HG02852 (cell line): Measurements from ENCODE around the gene CKAP2.
"Not testable (repeated sequence)": the region's sequence is repeated elsewhere in the genome, so short reads cannot be mapped to it uniquely, and the experiment has no call there.

Experiments
- ATAC-seq: cut with Tn5 transposase; IDR thresholded peaks from one replicate; pipeline ENCODE4 v1.9.1; 2021; ENCODE audit warnings: mild to moderate bottlenecking, moderate library complexity; ENCODE audit not compliant: unreplicated experiment

Gene CKAP2

GRCh38 chr13:52454820-52455676 is at the start of gene CKAP2:
Gene CKAP2, plus strand, starts transcription at chr13:52455478. Its CDS starts 79 bp downstream, at chr13:52455557.
- peak; percentile 74 for ATAC-seq

- ATAC-seq: peak; percentile 46
These were observed 49.3 kb upstream of the CKAP2 start, which contains the start of gene THSD1 for GRCh38 chr13:52405767-52406494. Gene THSD1, minus strand, starts transcription at chr13:52406172. Its CDS starts 3,572 bp downstream, at chr13:52402600.

GRCh38 chr13:52406629-52407028 is 48.6 kb upstream of the CKAP2 start:
- ATAC-seq: no peak

- not testable (repeated sequence) for ATAC-seq
These were observed 47.8 kb upstream of the CKAP2 start for GRCh38 chr13:52407436-52407835.

- ATAC-seq: not testable (repeated sequence)
These were observed 47.1 kb upstream of the CKAP2 start for GRCh38 chr13:52408071-52408658.

GRCh38 chr13:52411629-52412028 is 43.6 kb upstream of the CKAP2 start:
- ATAC-seq: peak; percentile 80

- ATAC-seq: no peak
These were observed 43.1 kb upstream of the CKAP2 start for GRCh38 chr13:52412128-52412527.

- no peak for ATAC-seq
These were observed 41.2 kb upstream of the CKAP2 start for GRCh38 chr13:52414051-52414450.

GRCh38 chr13:52414963-52415362 is 40.3 kb upstream of the CKAP2 start:
- ATAC-seq: no peak

- no peak for ATAC-seq
These were observed 36.2 kb upstream of the CKAP2 start for GRCh38 chr13:52419080-52419479.

GRCh38 chr13:52421216-52421615 is 34.1 kb upstream of the CKAP2 start:
- no peak for ATAC-seq

GRCh38 chr13:52428295-52428694 is 27.0 kb upstream of the CKAP2 start:
- ATAC-seq: no peak

GRCh38 chr13:52432456-52432855 is 22.8 kb upstream of the CKAP2 start:
- no peak for ATAC-seq

- no peak for ATAC-seq
These were observed 9.0 kb upstream of the CKAP2 start for GRCh38 chr13:52446265-52446664.

GRCh38 chr13:52447354-52447753 is 7.9 kb upstream of the CKAP2 start:
- ATAC-seq: no peak

GRCh38 chr13:52447815-52448552 is 7.3 kb upstream of the CKAP2 start:
- no peak for ATAC-seq

- ATAC-seq: no peak
These were observed 5.8 kb upstream of the CKAP2 start for GRCh38 chr13:52449331-52450011.

GRCh38 chr13:52450012-52450792 is 5.1 kb upstream of the CKAP2 start, which contains the start of gene VPS36:
Gene VPS36, minus strand, starts transcription at chr13:52450634. Its CDS starts 40 bp downstream, at chr13:52450594.
- peak; percentile 64 for ATAC-seq

- ATAC-seq: no peak
These were observed 4.5 kb upstream of the CKAP2 start for GRCh38 chr13:52450793-52451116.
